ENCODE data around the gene GADD45A. TPM values are rescaled to one million over a fixed set of nuclear protein-coding genes. Genes with fewer than 3 reads are reported as not detected.
A peak's percentile ranks its signal among the peaks of the same experiment; 100 is the strongest.

Gene GADD45A
- total RNA-seq, 1 donor: 26.4 TPM

DNA sequence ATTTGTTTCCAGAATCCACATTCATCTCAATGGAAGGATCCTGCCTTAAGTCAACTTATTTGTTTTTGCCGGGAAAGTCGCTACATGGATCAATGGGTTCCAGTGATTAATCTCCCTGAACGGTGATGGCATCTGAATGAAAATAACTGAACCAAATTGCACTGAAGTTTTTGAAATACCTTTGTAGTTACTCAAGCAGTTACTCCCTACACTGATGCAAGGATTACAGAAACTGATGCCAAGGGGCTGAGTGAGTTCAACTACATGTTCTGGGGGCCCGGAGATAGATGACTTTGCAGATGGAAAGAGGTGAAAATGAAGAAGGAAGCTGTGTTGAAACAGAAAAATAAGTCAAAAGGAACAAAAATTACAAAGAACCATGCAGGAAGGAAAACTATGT lies 2.6 kb downstream of the GADD45A start:
- no peak for DNase-seq (ENCODE audit: low read depth in 2 of 3, low spot score in 2 of 3)

DNA sequence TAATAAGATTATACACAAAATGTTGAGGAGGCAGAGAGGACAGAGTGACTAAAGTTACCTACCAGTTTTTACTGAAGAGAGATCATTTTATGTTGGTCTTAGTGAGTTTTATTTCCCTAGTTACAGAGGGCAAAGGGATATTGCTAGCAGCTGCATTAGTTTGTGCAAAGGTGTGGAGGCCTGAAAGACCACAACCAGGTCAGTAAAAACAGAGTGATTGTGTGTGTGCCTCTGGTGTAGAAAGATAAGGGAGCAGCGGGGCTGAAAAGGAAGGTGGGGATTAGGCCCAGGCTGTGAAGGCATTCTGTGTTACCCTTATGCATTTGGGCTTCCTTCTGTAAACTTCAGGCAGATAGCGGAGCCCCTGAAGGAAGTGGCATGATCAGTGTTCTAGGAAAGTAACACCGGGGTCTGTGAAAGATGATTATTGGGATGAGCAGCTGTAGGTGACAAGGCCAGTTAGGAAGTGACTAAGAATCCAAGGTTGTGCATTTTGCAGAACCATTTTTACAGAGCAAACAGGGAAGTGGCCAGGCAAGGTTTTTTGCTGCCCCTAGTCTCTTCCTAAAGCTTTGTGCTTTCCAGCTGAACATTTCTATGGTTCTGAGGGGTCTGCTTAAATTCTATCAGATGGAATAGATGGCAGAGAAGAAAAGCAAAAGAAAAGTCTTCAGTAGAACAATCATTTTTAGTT lies 3.7 kb downstream of the GADD45A start:
- DNase-seq (ENCODE audit: low read depth in 2 of 3, low spot score in 2 of 3): peak in 2 of 3 donors; percentile 42 to 75

DNA sequence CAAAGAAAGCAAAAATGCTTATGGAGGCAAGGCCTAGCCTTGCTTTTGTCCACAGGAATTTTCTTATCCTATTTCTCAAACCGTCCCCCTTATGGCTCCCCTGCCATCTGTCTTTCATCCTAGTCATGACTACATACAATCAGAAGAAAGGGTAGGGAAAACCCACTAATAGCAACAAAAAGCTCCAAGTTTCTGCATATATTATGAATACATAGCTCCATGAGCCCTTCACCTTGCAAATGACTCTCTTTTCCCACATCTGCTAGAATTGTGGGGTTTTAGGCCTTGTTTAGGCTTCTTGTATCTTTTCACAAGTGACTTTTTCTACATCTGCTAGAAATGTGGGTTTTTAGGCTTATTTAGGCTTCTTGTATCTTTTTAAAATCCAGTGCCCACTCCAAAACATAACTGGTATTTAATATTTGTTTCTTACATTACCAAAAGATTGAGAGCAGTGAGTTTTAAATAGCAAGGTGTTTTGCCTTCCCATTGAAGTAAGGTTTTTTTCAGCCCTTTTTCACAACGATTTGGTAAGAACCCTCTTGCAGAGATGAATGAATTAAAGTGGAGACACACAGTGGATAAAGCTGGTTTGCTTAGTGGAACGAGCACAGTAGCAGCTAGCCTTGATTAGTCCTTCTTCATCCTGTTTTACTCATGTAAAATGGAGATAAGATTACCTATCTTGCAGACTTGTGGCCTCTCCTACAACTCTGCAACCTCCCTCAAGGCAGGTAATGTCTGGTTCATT lies 4.4 kb downstream of the GADD45A start:
- DNase-seq (ENCODE audit: low read depth in 2 of 3, low spot score in 2 of 3): no peak

DNA sequence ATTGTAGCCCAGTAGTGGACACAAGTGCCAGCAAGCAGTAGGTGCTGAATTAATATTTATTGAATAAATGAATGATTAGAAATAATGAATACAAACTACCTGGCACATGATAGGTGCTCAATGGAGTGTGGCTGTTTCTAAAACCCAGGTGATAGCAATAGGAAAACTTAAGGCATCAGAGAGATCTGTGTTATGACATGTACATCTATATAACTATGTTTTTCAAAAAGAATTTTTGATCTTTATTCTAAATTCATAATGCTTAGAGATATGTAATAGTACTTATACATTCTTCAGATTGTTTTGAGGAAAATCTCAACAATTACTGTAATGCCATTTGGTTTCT lies 5.0 kb downstream of the GADD45A start:
- DNase-seq (ENCODE audit: low read depth in 2 of 3, low spot score in 2 of 3): no peak

DNA sequence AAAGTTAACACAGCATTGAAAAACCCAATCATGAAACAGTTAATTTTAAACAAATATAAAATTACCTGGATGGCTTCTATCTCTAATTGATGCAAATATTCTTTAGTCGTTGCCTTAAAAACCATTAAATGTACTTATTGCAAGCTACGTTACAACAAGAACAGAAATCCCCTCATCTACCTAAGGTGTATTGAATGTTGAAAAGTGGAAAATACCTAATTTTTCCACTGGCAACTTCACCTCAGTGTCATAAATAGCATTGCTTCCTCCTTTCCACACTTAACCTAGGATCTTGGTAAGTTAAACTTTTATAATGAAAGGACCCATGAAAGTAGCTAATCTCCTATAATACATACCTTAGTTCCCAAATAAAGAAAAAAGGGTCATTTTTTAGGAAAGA lies 5.4 kb downstream of the GADD45A start:
- DNase-seq (ENCODE audit: low read depth in 2 of 3, low spot score in 2 of 3): no peak

DNA sequence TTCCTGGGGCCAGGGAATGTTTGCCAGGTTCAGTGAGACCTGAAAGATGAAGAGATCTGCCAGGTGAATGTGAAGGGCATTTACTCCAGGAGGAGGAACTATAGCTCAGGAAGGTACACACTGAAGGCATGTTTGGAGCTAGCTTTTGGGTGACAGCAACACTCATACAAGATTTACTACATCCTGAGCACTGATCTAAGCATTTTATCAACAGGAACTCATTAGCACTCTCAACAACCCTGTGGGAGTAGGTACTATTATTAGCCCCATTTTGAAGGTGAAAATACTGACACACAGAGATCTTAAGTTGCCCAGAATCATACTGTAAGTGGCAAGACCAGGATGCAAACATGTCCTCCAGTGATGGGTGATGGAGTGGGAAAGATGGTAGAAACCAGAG lies 6.7 kb downstream of the GADD45A start:
- no peak for DNase-seq (ENCODE audit: low read depth in 2 of 3, low spot score in 2 of 3)

DNA sequence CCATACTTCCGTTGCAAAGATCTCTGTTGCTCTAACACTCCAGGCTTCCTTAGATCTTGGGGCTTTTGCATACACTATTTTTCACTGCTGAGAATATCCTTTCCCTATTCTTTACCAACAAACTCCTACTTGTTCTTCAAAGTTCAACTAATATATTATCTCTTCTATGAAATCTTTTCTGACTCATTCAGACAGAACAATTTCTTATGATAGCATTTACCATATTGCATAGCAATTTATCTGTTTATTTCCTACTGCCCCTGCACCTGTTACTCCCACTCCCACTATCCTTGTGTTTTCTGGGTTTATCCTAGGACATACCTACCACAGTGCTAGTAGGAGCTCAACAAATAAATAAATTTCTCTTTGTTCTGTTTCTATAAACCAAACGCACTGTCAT lies 11.0 kb downstream of the GADD45A start:
- no peak for DNase-seq (ENCODE audit: low read depth in 2 of 3, low spot score in 2 of 3)

DNA sequence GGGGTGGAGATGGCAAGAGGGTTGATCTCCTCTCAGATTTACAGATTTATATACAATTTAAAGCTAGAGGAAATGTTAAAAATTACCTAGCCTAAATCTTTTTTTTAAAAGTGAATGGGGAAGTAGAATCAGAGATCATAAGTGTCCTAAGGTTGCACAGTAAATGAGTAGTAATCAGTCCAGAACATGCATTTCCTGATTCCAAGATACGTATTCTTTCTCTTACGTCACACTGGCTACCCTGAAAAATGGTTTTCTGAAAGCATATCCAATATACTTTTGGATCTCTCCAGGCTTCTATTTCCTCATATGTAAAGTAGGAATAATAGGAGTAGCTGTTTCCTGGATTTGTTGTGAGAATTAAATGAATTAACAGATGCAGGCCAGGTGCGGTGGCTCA lies 11.7 kb downstream of the GADD45A start:
- DNase-seq (ENCODE audit: low read depth in 2 of 3, low spot score in 2 of 3): peak in 1 of 3 donors; percentile 9

DNA sequence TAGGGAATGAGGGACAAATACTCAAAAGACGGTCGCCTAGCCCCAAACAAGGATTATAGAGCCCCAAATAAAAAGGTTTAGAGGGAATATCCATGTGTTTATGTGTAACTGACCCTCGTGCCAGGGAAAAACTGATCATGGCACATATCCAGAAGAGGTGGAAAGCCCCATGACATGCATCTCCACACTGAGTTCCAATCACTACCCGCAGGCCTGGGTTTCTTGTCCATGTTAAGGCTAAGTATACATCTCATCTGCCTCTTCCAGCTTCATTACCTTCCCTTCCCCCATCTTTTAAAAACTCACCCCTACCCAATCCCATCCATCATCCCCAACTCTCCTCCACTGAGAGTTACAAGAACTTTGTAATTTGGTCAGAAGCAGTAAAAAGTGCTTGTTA lies 15.2 kb downstream of the GADD45A start:
- DNase-seq (ENCODE audit: low read depth in 2 of 3, low spot score in 2 of 3): no peak

DNA sequence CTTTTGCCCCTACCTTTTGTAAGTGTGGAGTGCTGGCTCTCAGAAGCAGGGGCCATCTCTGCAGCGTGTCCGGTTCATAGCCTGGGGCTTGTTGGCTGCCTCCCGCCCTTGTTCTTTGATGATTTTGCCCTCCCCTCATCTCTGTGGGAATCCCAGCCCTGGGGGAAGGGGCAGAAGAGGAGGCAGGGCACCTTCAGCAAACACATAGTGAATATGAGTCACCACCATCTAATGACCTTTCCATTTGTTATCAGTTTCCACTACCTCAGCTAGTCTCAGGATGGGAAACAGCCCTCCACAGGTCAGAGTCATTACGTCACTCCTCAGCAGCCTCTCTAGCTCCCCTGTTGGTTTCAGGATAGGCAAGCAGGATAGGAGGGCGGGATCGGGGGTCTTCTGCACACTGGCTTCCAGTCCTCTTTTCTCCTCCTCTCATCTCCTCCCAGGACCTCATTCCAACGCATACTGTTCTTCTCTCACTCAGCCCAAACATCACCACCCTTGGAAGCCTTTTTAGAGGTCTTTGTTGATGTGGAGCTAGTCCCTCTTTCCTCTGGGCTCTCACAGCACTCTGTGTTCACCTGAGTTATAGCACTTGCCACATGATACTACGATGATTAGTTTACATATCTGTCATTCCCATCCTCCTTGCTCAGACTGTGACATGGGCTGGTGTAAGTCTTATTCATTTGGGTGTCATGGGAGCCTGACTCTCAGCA lies 15.8 kb downstream of the GADD45A start:
- DNase-seq (ENCODE audit: low read depth in 2 of 3, low spot score in 2 of 3): no peak

DNA sequence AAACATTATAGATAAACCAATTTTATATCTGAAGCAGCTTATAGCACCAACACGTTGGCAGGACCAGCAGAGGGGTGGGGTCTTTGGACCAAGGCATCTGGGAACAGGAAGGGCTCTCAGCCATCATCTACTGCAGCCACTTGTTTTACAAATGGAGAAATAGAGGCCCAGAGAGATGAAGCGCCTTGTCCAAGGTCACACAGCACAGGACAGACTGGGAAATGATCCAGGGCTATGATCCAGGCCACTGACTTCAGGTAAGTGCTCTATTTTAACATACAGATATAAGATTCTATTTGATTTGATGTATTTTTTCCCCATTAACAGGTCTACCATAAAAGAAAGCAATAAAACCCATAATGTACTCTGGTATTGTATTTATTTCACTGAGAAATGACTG lies 16.9 kb downstream of the GADD45A start:
- no peak for DNase-seq (ENCODE audit: low read depth in 2 of 3, low spot score in 2 of 3)

DNA sequence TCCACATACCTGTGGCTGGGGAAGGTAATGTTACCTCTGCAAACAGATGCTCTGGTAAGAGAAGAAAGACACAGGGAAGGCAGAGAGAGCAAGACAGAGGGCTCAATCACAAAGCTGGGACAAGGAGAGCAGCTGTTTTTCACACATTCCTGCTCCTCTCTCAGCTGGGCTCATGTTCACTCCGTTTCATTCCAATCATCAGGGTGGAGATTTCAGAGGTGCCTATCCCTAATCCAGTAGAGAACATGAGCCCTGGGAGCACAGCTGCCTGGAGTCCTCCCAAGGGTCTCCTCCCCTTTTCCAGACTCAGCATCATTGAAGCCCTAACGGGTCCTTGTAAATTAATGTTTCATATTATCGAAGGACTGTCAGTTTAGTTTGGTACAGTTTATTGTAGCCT lies 19.4 kb downstream of the GADD45A start:
- DNase-seq (ENCODE audit: low read depth in 2 of 3, low spot score in 2 of 3): no peak

DNA sequence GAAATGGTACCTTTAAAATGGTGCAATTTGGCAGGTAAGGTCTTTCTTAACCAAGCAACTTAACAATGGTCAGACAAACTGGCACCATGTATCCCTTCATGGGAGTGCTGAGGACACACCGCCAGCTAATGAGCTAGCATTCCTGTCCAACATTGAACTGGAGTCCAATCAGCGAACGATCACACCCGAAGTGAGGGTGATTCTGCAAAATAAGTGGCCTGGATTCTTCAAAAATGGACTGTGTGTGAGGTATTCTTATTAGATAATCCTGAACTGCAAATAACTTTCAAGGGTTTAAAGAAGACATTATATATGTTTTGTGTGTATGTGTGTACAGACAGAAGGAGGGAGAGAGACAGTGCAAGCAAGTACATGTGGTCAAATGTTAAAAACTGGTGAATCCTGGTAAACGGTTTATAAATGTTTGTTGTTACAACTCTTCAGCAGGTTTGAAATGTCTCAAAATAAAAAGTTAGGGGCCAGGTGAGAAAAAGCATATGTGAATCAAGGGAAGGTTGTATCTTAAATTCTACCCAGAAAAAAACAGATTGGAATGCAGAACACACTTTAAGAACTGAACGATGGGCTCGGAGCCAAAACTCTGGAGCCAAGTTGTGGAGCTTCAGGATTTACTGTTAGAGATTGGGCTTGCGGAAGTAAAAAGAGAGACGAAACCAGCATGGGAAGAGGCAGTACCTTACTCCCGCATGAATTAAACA lies 20.9 kb downstream of the GADD45A start:
- no peak for DNase-seq (ENCODE audit: low read depth in 2 of 3, low spot score in 2 of 3)

DNA sequence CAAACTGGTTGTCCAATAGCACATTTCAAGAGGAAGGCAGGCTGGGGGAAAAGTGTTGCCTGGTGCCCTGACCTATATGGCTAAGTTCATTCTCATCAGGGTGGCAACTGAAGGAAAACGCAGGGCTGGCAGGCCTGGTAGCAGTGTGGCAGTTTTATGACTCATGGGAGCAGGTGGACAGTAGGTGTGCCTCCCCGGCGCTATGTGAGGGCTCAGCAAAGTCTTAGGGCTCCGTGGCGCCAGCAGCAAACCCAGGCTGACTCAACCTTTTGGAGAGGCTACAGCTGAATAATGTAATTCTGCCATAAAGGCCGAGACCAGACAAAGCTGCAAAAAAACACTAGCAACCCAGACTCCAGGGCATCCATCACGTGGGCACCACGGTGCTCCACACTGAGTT lies 23.6 kb downstream of the GADD45A start:
- no peak for DNase-seq (ENCODE audit: low read depth in 2 of 3, low spot score in 2 of 3)

DNA sequence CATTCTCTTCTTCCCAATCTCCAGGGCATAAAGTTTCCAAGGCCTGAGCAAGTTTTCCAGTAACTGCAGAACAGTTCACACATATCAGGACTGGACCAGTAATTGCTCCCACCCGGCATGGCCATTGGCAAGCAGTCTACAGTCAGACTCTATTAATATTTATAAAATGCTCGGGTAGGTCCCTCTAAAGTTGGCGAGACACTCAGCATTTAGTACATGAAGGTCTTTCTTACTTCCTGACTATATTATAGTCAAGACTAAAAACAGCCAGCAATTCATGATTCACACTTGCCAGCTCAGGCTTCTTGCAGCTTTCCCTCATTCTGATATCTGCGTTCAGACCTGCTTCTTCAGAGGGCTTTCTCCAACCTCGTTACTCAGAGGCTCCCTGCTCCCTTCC lies 25.4 kb downstream of the GADD45A start:
- DNase-seq (ENCODE audit: low read depth in 2 of 3, low spot score in 2 of 3): no peak

DNA sequence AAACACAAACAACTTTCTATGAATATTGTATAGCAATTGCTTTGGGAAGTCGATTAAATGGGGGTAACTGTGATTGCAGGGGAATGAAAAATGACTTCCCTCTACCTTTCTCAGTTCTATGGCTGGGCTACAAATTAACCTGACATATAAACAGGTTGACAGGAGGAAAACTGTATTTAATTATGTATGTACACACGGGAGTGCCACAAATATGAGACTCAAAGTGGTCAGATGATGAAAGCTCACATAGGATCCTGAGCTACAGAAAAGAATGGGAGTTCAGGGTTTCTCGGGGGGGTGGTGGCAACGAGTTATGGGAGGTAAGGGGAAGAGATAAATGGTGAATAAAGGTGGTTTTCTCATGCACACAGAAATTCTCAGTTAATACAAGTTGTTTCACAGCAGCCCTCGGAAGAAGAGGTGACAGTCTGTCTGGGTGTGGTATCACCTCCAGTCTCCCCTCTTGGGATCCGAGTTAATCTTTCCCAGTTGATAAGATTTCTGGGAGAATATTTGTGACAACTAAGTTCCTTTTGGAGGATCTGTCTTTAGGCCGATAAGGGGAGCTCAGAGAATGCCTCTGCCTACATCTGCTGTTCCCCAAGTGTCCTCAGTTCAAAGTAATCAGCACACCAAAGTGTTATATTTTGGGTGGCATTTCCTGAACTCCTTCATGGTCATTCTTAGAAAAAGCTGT lies 26.3 kb downstream of the GADD45A start:
- no peak for DNase-seq (ENCODE audit: low read depth in 2 of 3, low spot score in 2 of 3)

DNA sequence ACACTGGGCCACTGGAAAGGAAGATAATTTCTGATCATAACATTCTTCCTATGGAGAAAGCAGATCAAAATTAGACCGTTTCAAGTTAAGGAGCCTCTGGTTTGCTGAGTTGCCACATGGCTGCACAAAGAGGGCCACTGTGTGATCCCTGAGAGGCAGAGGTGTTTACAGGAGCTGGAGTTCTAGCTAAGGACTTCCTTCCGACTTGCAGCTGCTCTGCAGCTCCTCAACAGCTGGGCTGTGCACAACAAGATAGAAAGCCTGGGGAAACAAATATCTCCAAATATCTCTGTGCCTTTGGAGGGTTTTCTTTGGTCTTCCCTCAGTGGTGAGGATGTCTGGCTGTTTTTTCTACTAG lies 26.8 kb downstream of the GADD45A start:
- no peak for DNase-seq (ENCODE audit: low read depth in 2 of 3, low spot score in 2 of 3)

DNA sequence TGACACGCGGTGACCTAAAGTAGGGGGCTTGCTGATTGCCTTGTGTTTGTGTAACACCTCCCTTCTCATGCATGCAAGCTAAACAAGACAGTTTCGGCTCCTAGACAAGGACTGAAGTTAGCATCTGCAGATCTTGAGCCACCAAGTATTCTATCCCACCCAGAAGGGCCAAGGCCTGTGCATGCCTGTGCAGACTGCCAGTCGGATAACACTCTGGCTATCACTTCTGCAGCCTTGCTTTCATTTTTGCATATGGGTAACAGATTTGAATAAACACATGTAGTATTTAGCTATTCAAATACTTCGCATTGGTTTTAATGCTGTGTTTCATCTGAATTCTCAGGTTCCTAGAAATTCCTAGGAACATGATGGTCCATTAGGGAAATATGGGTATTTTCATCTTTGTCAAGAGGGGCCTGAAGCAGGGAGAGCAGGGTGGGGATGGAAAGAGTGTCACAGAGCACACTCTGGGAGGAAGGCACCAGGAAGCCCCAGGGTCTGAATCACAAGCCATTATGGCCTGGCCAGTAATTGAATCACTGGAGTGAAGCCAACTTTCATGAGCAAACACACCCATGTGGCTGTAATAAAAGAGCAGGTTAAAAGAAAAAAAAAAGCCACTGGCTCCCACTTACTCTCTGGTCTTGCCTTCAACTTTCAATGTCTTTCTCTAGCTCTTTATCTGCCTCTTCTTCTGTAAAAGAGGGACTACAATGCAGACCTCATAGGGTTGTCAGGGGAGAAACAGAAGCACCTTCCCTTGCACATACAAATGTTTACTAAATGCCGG lies 28.3 kb downstream of the GADD45A start:
- DNase-seq (ENCODE audit: low read depth in 2 of 3, low spot score in 2 of 3): no peak

DNA sequence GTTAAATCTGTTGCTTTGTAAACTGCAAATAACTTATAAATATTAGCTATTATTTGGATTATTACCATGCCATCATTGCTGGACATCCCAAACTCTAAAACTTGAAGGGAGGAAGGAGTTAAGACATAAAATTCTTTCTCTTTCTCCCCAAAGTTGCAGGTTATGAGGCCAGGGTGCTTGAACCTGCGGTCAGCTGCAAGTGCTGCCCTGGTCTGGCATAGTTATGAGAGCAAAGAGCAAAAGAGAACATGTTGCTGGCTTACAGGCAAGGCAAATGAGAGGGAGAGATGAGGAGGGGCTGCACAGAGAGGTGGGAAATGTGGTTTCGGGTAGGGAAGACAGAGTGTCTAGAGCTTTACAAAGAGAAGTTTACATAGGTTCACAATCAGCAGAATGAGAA lies 30.8 kb downstream of the GADD45A start:
- no peak for DNase-seq (ENCODE audit: low read depth in 2 of 3, low spot score in 2 of 3)

DNA sequence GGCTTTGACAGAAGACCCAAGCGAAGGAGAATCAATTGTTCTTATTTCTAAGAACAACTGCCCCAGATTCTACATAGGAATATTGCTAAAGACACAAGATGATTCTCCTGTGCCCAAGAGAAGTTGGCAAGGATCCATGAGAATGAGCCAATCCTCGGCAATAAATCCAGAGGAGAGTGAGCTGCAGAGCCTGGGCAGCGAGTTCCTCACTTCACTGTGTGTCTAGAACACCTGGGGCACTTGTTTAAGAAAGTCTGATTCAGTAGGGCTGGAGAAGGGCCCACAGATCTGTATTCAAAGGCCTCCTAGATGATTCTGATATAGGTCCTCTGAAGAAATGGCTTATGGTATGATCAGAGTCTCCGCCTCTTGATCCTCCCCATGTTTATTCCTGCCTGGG lies 31.8 kb downstream of the GADD45A start:
- no peak for DNase-seq (ENCODE audit: low read depth in 2 of 3, low spot score in 2 of 3)

All from hematopoietic multipotent progenitor cell (in vitro differentiated cells).